ENCODE data around the gene SPACA6. TPM values are rescaled to one million over a fixed set of nuclear protein-coding genes. Genes with fewer than 3 reads are reported as not detected.

SPACA6 gene
- total and polyA plus RNA-seq, 2 of the 8 experiments (the other 6 are each of a cell fraction or from before 2014, with no cell fraction given): 7.1 to 7.5 TPM

DNA sequence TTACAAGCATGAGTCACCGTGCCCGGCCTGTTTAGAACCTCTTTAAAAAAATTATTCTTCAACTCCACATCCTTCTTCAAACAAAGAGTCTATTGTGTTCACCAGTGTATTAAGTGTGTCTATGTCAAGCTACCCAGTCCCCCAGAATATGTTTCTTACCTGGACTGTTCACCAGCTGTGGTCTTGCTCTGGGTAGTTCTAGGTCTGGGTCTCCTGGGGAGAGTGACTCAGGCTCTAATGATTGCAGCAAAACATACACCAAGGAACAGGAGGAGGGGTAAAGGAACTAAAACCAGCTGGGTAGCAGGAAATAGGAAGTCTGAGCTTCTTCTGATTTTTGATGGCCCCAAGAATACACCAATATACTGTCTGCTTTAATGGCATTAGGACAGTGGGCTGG lies 58.5 kb downstream of the SPACA6 start, which contains the start of gene FPR1:
TSS of gene FPR1 (minus strand) at position 224 of the 400 bp plus-strand sequence. CDS start 4,884 bp downstream, outside the sequence.
- Histone ChIP-seq H3K14ac (ENCODE audit: insufficient read length) (no peak within 1 kb of the TSS), H3K18ac (ENCODE audit: extremely low read depth, low read length) (no peak within 1 kb of the TSS), H3K4me1 (replicated peaks in 1 of 4; ENCODE audit: control insufficient read depth in 3 of 4, insufficient read depth in 4 of 4, low read length in 3 of 4) (no peaks in the 10 kb centered on the region), H3K4ac (replicated peaks; ENCODE audit: insufficient read length, low read depth, low read length) (no peak within 1 kb of the TSS), H2BK15ac (ENCODE audit: low read length) (no peak within 1 kb of the TSS), H2BK20ac (ENCODE audit: low read length) (no peak within 1 kb of the TSS), H2BK12ac (ENCODE audit: low read depth, low read length) (no peak within 1 kb of the TSS), H2AK5ac (ENCODE audit: low read depth, low read length) (no peak within 1 kb of the TSS), H4K5ac (ENCODE audit: insufficient read length, low read depth, low read length) (no peak within 1 kb of the TSS), H3K4me2 (ENCODE audit: insufficient read depth in 1 of 2, low read depth in 2 of 2, low read length in 2 of 2) (no peak within 1 kb of the TSS), H4K8ac (ENCODE audit: extremely low read depth, insufficient read depth, low read length) (no peak within 1 kb of the TSS), H3K27ac (ENCODE audit: low read depth, low read length) (no peak within 1 kb of the TSS), H3K23me2 (ENCODE audit: low read depth, low read length) (no peaks in the 10 kb centered on the region), H3K79me1 (ENCODE audit: low read depth, low read length) (no peaks in the 10 kb centered on the region), H3K79me2 (ENCODE audit: control insufficient read depth in 1 of 2, insufficient read depth in 2 of 2, low read length in 2 of 2) (no peaks in the 10 kb centered on the region), H3K9ac (replicated peaks in 1 of 4; ENCODE audit: extremely low read depth in 1 of 4, low read depth in 3 of 4, low read length in 3 of 4) (no peak within 1 kb of the TSS), H2BK120ac (replicated peaks; ENCODE audit: low read depth, low read length) (no peak within 1 kb of the TSS), H3K27me3 (replicated peaks in 1 of 4; ENCODE audit: control insufficient read depth in 3 of 4, extremely low read depth in 1 of 4, insufficient read depth in 3 of 4, low read length in 3 of 4) (0 out of 7 replicates have a peak, but pooled peaks cover 0 to 2% (median 0%) of the 10 kb centered on the region in 4 experiments), H3K23ac (ENCODE audit: insufficient read length) (no peak within 1 kb of the TSS), H2AFZ (ENCODE audit: low read length) (no peak within 1 kb of the TSS), H3K36me3 (ENCODE audit: control insufficient read depth in 2 of 4, insufficient read depth in 4 of 4, low read length in 3 of 4) (no peaks in the 10 kb centered on the region), H3K4me3 (ENCODE audit: extremely low read depth in 1 of 4, insufficient read depth in 2 of 4, low read depth in 3 of 4, low read length in 4 of 4) (no peak within 1 kb of the TSS), H3K9me3 (ENCODE audit: insufficient read depth in 2 of 2, low read depth in 1 of 2, low read length in 1 of 2) (peaks cover 8 to 11% of the 10 kb centered on the region in 2 experiments), H4K20me1 (replicated peaks in 1 of 2; ENCODE audit: control insufficient read depth in 1 of 2, insufficient read depth in 2 of 2, low read length in 2 of 2) (no peaks in the 10 kb centered on the region), H2BK5ac (ENCODE audit: low read depth, low read length) (no peak within 1 kb of the TSS), H4K91ac (replicated peaks; ENCODE audit: insufficient read length, low read length) (no peak within 1 kb of the TSS), H3K56ac (replicated peaks; ENCODE audit: insufficient read length, low read depth, low read length) (no peak within 1 kb of the TSS)
- CTCF ChIA-PET (ENCODE audit: partially characterized antibody): interaction anchor here (1.4 kb wide), 1 partner anchor 10 kb away, joined by 3 read pairs; no protein-coding TSS in a partner anchor
- POLR2A ChIA-PET (ENCODE audit: partially characterized antibody): interaction anchor here (1.2 kb wide), 1 partner anchor 14 kb away, joined by 5 read pairs; no protein-coding TSS in a partner anchor
- TF ChIP-seq HDAC2 (IDR thresholded peaks at IDR 0.05; ENCODE audit: borderline replicate concordance in 1 of 2, low read depth in 2 of 2, low read length in 2 of 2) (no peak), JUN (IDR thresholded peaks at IDR 0.05; ENCODE audit: low read depth, low read length) (no peak)
- TF ChIP-seq, protein P1, sequence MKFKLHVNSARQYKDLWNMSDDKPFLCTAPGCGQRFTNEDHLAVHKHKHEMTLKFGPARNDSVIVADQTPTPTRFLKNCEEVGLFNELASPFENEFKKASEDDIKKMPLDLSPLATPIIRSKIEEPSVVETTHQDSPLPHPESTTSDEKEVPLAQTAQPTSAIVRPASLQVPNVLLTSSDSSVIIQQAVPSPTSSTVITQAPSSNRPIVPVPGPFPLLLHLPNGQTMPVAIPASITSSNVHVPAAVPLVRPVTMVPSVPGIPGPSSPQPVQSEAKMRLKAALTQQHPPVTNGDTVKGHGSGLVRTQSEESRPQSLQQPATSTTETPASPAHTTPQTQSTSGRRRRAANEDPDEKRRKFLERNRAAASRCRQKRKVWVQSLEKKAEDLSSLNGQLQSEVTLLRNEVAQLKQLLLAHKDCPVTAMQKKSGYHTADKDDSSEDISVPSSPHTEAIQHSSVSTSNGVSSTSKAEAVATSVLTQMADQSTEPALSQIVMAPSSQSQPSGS (IDR thresholded peaks at IDR 0.05; ENCODE audit: low read length): no peak
- WGBS, 2 experiments (ENCODE audit: extremely low coverage in 1 of 2, insufficient coverage in 1 of 2, insufficient read length in 1 of 2, insufficient replicate concordance in 2 of 2, low coverage in 1 of 2, low lambda C conversion rate in 2 of 2, missing lambda C conversion rate in 1 of 2): 100% methylated on average over 2 of the region's 2 CpGs; no CpG with 5 or more reads in 1 of the 2 experiments
- FAIRE-seq: no peak
- DNase-seq (ENCODE audit: low read depth in 1 of 2, low spot score in 2 of 2): no peak
